Liver (tissue), 9 donors: ENCODE measurements around the gene HSPA12B. TPM values are rescaled to one million over a fixed set of nuclear protein-coding genes. Genes with fewer than 3 reads are reported as not detected.
A peak's percentile ranks its signal among the peaks of the same experiment; 100 is the strongest.

Experiments
- DNase-seq: peaks from one replicate; pipeline ENCODE4 v3.0.0-alpha.2; 2017; ENCODE audit warnings: low spot score
- H3K27ac ChIP-seq, 2 donors: one replicate each; pipeline ENCODE4 v1.7.0; 2013; ENCODE audit warnings: inconsistent platforms in 2 of 2, low read length in 2 of 2, control low read depth in 1 of 2, low read depth in 1 of 2, mild to moderate bottlenecking in 1 of 2
- H3K27me3 ChIP-seq, 4 donors: one replicate each; pipeline versions ENCODE4 v1.6.1 to v1.7.0; 2013; ENCODE audit warnings: low read length in 3 of 4, inconsistent platforms in 1 of 4, mild to moderate bottlenecking in 1 of 4, moderate library complexity in 1 of 4; ENCODE audit not compliant: control insufficient read depth in 4 of 4, insufficient read depth in 4 of 4
- H3K36me3 ChIP-seq, 4 donors: one replicate each; pipeline versions ENCODE4 v1.6.1 to v1.7.0; 2013; ENCODE audit warnings: low read length in 3 of 4, mild to moderate bottlenecking in 3 of 4, low read depth in 1 of 4, moderate library complexity in 1 of 4; ENCODE audit not compliant: control insufficient read depth in 4 of 4, insufficient read depth in 3 of 4
- H3K4me1 ChIP-seq, 4 donors: one replicate each; pipeline versions ENCODE4 v1.6.1 to v1.7.0; 2013; ENCODE audit warnings: low read length in 3 of 4, mild to moderate bottlenecking in 3 of 4, moderate library complexity in 1 of 4; ENCODE audit not compliant: control insufficient read depth in 4 of 4, insufficient read depth in 4 of 4
- H3K4me3 ChIP-seq, 3 donors: one replicate each; pipeline versions ENCODE4 v1.6.1 to v1.7.0; 2013; ENCODE audit warnings: low read length in 3 of 3, control low read depth in 1 of 3, low read depth in 1 of 3, mild to moderate bottlenecking in 1 of 3
- H3K9ac ChIP-seq, 2 donors: one replicate each; pipeline ENCODE4 v1.7.0; 2013; ENCODE audit warnings: low read length in 2 of 2, mild to moderate bottlenecking in 2 of 2, moderate library complexity in 2 of 2, control low read depth in 1 of 2, low read depth in 1 of 2
- H3K9me3 ChIP-seq, 4 donors: one replicate each; pipeline versions ENCODE4 v1.6.1 to v1.7.0; 2013; ENCODE audit warnings: low read length in 3 of 4; ENCODE audit not compliant: control insufficient read depth in 4 of 4
- CTCF ChIP-seq: fragments of 150-350 bp; IDR thresholded peaks from 2 replicates; pipeline ENCODE4 v1.5.1; 2017; ENCODE audit warnings: improper control_type of control experiment, low read depth, low read length; ENCODE audit not compliant: missing input control
- HNF4A ChIP-seq, 2 donors: conservative IDR thresholded peaks; 2 replicates each; pipeline ENCODE4 v1.6.1; 2016; ENCODE audit warnings: antibody characterized with exemption in 2 of 2, mild to moderate bottlenecking in 2 of 2
- HNF4G ChIP-seq: IDR thresholded peaks from 2 replicates; pipeline ENCODE4 v1.6.1; 2016; ENCODE audit warnings: antibody characterized with exemption
- RAD21 ChIP-seq, 2 donors: IDR thresholded peaks; 2 replicates each; pipeline ENCODE4 v1.6.1; 2016; ENCODE audit warnings: antibody characterized with exemption in 2 of 2, mild to moderate bottlenecking in 2 of 2
- REST ChIP-seq: IDR thresholded peaks from 2 replicates; pipeline ENCODE4 v1.6.1; 2016; ENCODE audit warnings: antibody characterized with exemption, mild to moderate bottlenecking
- RXRA ChIP-seq, 2 donors: IDR thresholded peaks; 2 replicates each; pipeline ENCODE4 v1.6.1; 2017 to 2018; ENCODE audit warnings: antibody characterized with exemption in 2 of 2, mild to moderate bottlenecking in 1 of 2
- SP1 ChIP-seq: IDR thresholded peaks from 2 replicates; pipeline ENCODE4 v1.6.1; 2018; ENCODE audit warnings: antibody characterized with exemption, mild to moderate bottlenecking
- WGBS: extraction: QIAGEN DNeasy Blood & Tissue Kit; methylation state at CpG from one replicate; pipeline ENCODE4 v1.1.7; 2013; 5-methylcytosine and 5-hydroxymethylcytosine counted together
- polyA plus RNA-seq, 2 donors: library from polyadenylated mRNA; stranded (reverse) in 1 of 2; unstranded in 1 of 2; fragments of 200-250 nt in 1 of 2; fragments of >200 nt in 1 of 2; fragmentation: Nextera tagmentation in 1 of 2; extraction: Ambion mirVana in 1 of 2; gene quantifications; one replicate each; pipeline versions ENCODE4 v1.2.1 to v1.2.3, GENCODE V29; 2013 to 2015
- total RNA-seq, 2 donors: library from RNA; depleted of rRNA; stranded (reverse); fragments of >200 nt; gene quantifications; one replicate each; pipeline ENCODE4 v1.2.3, GENCODE V29; 2014
- donor health status: healthy.
- donor health status: healthy.
- donor health status: healthy.
- donor health status: healthy.
- donor health status: healthy.

The HSPA12B gene
- total and polyA plus RNA-seq, 4 donors, result 0.72 to 1.8 (median 0.87) TPM

GRCh38 chr20:3797592-3798372 lies 65.3 kb downstream of the HSPA12B start:
- H3K4me1 ChIP-seq, result peaks cover 12 to 39% (median 26%) of the 10 kb centered on the region in 4 donors
- TF ChIP-seq REST (peak; percentile 17), RXRA (IDR thresholded peaks at IDR 0.05) (peak in 1 of 2 donors; percentile 7), CTCF (no peak), SP1 (peak; percentile 57), RAD21 (IDR thresholded peaks at IDR 0.05) (no peak), HNF4A (conservative IDR thresholded peaks at IDR 0.05) (peak; percentile 82 to 83), HNF4G (peak; percentile 42)
- no peak for DNase-seq
- H3K36me3 ChIP-seq, result peaks cover 0 to 4% (median under 1%) of the 10 kb centered on the region in 4 donors
- 72% methylated on average over 19 of the region's 19 CpGs for WGBS
- H3K27me3 ChIP-seq, result no peaks in the 10 kb centered on the region
- H3K4me3 ChIP-seq, result no peak overlapping the region
- peak overlapping the region; percentile 21 to 57 for H3K9ac ChIP-seq
- no peaks in the 10 kb centered on the region for H3K9me3 ChIP-seq
- H3K27ac ChIP-seq, result peak overlapping the region; percentile 81 to 82

GRCh38 chr20:3798373-3798768 lies 65.9 kb downstream of the HSPA12B start:
- WGBS, result 64% methylated on average over 5 of the region's 5 CpGs
- Histone ChIP-seq H3K4me3 (no peak overlapping the region), H3K9ac (peak overlapping the region; percentile 21 to 43), H3K36me3 (peaks cover 0 to 4% (median under 1%) of the 10 kb centered on the region in 4 donors), H3K9me3 (no peaks in the 10 kb centered on the region), H3K4me1 (peaks cover 12 to 42% (median 29%) of the 10 kb centered on the region in 4 donors), H3K27me3 (no peaks in the 10 kb centered on the region), H3K27ac (peak overlapping the region; percentile 81 to 82)
- TF ChIP-seq HNF4A (conservative IDR thresholded peaks at IDR 0.05) (peak; percentile 14 to 39), REST (no peak), RXRA (IDR thresholded peaks at IDR 0.05) (peak in 1 of 2 donors; percentile 2)
- DNase-seq, result no peak
